G401 (cell line): ENCODE measurements around the gene TFPT. TPM values are rescaled to one million over a fixed set of nuclear protein-coding genes. Genes with fewer than 3 reads are reported as not detected.
"Not testable (repeated sequence)": the region's sequence is repeated elsewhere in the genome, so short reads cannot be mapped to it uniquely, and the experiment has no call there.

Experiments used
- DNase-seq: peaks from one replicate; pipeline ENCODE4 v3.0.0-alpha.2; 2015; ENCODE audit warnings: low spot score
- in situ Hi-C: cut with HindIII; loops from 2 replicates; pipeline ENCODE4 v1.10.0; 2016; ENCODE audit warnings: low sequenced_read_pairs, mixed read lengths
- total RNA-seq: library from RNA; depleted of rRNA; stranded (reverse); fragments of >200 nt; shearing (Covaris generic); gene quantifications from 2 replicates; pipeline ENCODE4 v1.2.3, GENCODE V29; 2014

The TFPT gene
- total RNA-seq, 1 experiment from 2014 or later = 21.6 TPM

DNA sequence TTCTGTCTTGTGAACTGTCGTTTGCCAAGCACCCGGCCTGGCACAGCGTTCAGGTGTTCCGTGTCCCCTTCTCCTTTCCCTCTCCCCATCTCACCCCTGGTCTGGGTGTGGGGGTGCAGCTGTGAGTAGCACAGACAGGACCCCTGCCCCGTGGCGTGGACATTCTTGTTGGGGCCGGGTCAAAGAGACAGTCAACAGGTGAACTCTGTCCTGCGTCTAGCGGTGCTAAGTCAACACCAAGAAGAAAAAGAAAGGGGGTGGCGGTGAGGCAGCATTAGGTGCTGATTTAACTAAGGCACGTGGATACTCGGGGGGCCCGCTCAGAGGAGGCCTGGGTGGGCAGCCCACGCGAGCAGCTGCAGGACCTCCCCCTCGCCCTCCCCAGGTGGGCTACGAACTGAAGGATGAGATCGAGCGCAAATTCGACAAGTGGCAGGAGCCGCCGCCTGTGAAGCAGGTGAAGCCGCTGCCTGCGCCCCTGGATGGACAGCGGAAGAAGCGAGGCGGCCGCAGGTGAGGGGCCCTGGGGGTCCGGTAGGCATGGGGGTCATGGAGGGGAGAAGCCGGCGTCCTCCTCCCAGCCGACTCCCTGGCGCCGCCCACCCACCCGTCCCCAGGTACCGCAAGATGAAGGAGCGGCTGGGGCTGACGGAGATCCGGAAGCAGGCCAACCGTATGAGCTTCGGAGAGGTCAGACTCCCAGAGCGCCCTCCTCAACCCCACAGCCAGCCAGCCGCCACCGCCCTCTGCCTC, 12.4 kb upstream of the TFPT start:
- no peak for DNase-seq
- in situ Hi-C loops = no loop called here

GRCh38 chr19:54125713-54126112, 10.3 kb upstream of the TFPT start:
- in situ Hi-C loops = no loop called here

DNA sequence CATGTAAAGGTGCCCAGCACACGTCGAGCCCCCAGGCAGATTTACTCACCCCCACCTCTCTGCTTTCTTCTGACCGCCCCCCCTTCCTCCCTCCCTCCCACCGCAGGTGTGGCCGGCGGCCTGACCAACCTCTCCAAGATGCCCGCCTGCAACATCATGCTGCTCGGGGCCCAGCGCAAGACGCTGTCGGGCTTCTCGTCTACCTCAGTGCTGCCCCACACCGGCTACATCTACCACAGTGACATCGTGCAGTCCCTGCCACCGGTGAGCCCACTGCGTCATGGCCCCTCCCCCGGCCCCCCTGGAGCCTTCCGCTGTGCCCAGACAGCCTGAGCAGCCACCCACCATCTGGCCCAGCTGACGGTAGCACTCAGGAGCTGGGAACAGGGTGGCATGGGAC, 8.9 kb upstream of the TFPT start:
- in situ Hi-C loops = no loop called here
- DNase-seq = no peak

More at GRCh38 chr19:54125713-54126112, 10.3 kb upstream of the TFPT start:
- DNase-seq = no peak

DNA sequence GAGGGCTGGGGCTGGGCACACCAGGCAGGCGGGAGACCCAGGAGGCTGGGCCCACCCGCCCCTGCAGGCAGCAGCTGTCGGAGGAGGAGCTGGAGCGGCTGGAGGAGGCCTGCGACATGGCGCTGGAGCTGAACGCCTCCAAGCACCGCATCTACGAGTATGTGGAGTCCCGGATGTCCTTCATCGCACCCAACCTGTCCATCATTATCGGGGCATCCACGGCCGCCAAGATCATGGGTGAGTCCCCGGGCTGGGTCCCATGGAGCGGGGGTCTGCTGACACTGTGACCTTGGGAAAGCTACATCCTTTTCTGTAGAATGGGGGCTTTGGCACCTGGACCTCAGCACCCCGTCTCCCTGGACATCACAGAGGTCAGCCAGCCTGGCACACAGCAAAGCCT, 8.2 kb upstream of the TFPT start:
- in situ Hi-C loops = no loop called here
- no peak for DNase-seq

DNA sequence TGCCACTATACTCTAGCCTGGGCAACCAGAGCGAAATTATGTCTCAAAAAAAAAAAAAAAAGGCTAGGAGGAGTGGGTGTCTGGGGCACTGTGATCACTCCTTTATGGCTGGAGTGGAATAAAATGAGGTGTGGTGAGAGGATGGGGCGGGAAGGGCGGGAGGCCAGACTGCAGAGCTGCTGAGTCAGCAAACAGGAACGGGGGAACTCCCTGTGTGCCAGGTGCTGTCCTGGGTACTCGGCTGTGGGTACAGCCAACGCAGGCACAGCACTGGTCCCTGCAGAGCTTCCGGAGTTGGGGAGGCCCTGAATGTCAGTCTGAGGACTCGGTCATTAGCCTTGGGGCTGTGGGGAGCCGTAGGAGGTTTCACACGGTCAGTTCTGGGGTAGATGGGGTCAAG, 5.8 kb upstream of the TFPT start:
- in situ Hi-C loops = no loop called here
- DNase-seq = no peak

DNA sequence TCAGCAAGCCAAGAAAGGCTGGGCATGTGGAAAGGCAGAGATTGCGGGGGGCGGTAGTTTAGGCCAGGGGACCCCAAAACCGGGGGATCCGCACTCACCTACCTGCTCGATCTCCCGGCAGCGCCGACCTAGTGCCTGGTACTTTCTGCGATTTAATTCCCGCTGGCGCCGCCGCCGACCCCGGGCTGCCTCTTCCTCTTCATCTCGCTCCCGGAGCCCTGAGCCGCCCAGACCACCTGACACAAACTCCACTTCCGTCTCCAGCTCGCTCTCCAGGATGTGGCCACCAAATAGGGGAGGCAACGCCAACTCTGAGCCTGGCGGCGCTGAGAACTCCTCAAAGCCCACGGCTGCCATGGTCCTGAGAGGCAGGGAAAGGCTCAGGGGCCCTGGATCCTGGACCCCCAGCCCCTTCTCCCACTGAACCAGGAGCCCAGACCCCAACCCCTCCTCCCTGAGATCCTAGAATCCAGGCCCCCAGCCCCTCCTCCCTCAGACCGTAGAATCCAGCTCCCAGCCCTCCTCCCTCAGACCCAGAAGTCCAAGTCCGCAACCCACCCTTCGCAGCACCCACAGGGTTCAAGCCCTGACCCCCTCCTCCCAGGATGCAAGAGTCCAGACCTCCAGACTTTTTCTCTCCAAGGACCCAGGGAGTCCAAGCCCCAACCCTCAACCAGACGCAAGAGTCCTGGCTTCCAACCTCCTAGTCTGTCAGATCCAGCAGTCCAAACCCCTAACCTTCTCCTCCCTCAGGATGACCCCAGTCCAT, 933 bp downstream of the TFPT start:
- no peak for DNase-seq
- in situ Hi-C loops = no loop called here

DNA sequence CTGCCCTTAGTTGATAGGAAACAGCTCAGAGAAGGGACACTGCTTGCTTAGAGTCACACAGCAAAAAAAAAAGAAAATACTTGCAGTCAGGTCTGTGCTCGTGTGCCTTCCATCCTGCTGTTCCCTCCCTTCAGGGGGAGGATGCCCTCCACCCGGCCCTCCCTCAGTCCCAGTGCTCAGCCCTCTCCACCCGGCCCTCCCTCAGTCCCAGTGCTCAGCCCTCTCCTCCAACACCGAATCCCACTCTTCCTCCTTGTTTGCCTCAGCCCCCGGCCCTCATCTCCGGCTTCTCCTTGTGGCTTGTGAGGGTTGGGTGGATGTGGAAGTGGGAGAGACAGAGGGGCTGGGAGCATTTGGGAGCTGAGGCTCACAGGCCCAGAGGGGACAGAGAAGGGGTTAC, 5.8 kb downstream of the TFPT start:
- in situ Hi-C loops = no loop called here
- no peak for DNase-seq

- DNase-seq = no peak
- in situ Hi-C loops = no loop called here
Measured at GRCh38 chr19:54108496-54108895, 7.0 kb downstream of the TFPT start.

DNA sequence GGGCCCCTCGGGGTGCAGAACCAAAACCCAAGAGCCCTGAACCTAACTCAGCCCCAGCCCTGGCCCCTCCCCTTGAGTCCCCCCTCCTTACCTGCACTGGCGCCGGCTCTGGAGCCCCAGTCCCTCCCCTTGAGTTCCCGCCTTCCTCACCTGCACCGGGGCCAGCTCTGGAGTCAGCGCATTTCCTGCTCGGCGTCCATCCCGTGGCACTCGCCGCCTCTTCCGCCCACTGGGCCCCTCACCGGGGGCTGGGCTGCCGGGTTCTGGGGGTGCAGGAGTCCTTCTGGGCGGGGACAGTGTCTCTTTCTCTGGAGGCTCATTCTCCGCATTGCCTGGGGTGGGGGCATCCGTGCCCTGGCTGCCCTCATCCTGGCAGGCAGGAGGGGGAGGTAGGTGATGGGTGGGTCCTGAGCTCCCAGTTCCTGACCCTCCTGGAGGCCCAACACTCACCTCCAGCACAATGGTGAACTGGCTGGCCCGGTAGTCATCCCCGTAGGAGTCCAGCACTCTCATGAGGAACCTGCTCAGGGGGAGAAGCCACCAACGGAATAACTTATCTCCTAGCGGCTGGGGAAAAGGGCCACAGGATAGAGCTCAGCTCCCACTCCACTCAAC, 7.5 kb downstream of the TFPT start:
- DNase-seq = no peak
- in situ Hi-C loops = no loop called here

DNA sequence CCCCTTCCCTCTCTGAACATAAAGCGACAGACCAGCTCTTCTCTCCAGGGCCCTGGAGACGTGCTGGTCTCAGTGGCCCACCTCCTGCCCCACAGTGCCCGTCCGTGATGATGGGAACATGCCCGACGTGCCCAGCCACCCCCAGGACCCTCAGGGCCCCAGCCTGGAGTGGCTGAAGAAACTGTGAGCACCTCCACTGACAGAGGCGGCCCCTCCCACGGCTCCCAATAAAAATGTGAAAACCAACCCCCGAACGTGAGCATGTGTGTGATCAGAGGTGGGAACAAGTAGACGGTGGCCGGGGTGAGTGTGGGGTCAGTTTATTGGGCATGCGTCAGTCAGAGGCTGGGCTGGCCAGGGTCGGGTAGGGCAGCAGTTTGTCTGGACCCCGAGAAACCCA, 8.7 kb downstream of the TFPT start:
- DNase-seq = no peak
- in situ Hi-C loops = no loop called here

GRCh38 chr19:54105796-54106195, 9.7 kb downstream of the TFPT start:
- DNase-seq = no peak
- in situ Hi-C loops = no loop called here

GRCh38 chr19:54104998-54105715, 10.3 kb downstream of the TFPT start:
- DNase-seq = no peak

GRCh38 chr19:54102421-54103169, 12.9 kb downstream of the TFPT start, which contains the start of gene NDUFA3:
Gene NDUFA3, plus strand, starts transcription at chr19:54102855. Its CDS starts 24 bp downstream, at chr19:54102879.
- in situ Hi-C loops = no loop called here
- DNase-seq = peak; percentile 97

More at GRCh38 chr19:54104998-54105715, 10.3 kb downstream of the TFPT start:
- in situ Hi-C loops = no loop called here

GRCh38 chr19:54100561-54100960, 14.9 kb downstream of the TFPT start, which contains the start of gene OSCAR:
Gene OSCAR, minus strand, starts transcription at chr19:54100803. Its CDS starts 11 bp downstream, at chr19:54100792.
- DNase-seq = no peak
- in situ Hi-C loops = no loop called here

DNA sequence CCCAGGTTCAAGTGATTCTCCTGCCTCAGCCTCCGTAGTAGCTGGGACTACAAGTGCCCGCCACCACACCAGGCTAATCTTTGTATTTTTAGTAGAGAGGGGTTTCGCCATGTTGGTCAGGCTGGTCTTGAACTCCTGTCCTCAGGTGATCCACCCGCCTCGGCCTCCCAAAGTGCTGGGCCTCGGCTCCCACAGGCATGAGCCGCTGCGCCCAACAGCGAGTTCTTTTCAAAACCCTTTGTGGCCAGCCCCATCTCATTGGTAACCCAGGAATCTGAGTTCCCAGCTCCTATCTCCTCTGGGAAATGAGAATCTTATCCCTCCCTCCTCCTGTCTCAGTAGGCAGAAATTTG, 15.6 kb downstream of the TFPT start:
- DNase-seq, in situ Hi-C loops: not testable (repeated sequence)

DNA sequence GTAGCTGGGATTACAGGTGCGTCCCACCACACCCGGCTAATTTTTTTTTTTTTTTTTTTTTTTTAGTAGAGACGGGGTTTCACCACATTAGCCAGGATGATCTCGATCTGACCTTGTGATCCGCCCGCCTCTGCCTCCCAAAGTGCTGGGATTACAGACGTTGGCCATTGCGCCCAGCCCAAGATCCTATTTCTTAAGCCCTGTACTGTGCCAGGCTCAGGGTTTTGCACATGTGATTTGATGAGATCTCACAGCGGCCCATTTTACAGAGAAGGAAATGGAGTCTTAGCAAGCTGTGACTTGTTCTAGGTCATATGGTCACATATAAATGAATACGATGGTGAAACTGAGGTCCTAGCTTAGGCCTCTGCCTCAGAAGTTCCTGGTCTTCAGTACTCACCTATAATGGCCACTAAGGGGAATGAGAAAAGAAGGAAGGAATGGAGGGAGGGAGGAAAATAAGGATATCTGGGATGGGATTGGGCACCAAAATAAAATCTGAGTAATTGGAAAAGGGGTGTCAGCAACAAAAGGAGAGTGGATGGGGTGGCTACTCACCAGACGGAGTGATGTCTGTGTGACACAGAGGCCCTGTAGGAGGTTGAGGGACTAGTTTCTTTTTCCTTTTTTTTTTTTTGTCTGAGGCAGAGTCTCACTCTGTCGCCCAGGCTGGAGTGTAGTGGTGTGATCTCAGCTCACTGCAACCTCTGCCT, 16.1 kb downstream of the TFPT start:
- DNase-seq = no peak
- in situ Hi-C loops = no loop called here

DNA sequence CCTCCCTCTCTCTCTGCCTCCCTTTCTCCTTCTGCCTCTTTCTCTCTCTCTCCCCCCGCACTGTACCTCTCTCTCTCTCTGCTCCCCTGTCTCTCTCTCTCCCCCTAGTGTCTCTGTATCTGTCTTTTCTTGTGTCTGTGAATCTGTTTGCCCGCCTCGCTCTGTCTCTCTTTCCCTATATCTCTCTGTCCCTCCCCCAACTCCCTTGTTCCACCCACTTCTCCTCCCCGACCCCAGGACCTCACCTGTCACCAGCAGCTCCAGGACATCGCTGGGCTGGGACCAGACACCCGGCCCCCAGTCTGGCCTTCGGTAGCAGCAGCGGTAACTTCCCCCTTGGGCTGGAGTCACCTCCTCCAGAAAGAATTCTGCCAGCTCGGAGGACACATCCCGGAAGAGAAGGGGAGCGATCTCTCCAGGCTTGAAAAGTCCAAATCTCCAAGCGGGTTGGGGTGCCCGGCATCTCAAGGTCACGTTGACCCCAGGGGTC, 18.8 kb downstream of the TFPT start:
- no peak for DNase-seq
- in situ Hi-C loops = no loop called here
